IMR-90 (cell line): ENCODE data around the gene PDGFA. TPM values are rescaled to one million over a fixed set of nuclear protein-coding genes. Genes with fewer than 3 reads are reported as not detected.

Experiments
- ATAC-seq: fragments of 200-7000 bp; cut with Tn5 transposase; 2 replicates; pipeline ENCODE4 v1.9.1; 2020; ENCODE audit warnings: low read depth, mild to moderate bottlenecking, moderate library complexity
- BruUV-seq: library from RNA; stranded (reverse); fragments of 400-500 nt; replicated peaks from 2 replicates; lab custom pipeline; 2021; lab: Mats Ljungman, UMichigan
- CTCF ChIA-PET: fragments of 300-600 bp; formaldehyde crosslinking; extraction: SDS; loops from one replicate; lab custom pipeline; 2021; ENCODE audit warnings: antibody characterized with exemption; lab: Yijun Ruan, JAX
- POLR2A ChIA-PET: fragments of 300-600 bp; sonication (Branson Sonifier 250); formaldehyde crosslinking; loops from one replicate; lab custom pipeline; 2022; ENCODE audit warnings: antibody characterized with exemption; ENCODE audit not compliant: unreplicated experiment; lab: Charles Lee
- DNase-seq: peaks from one replicate; pipeline ENCODE4 v3.0.0; 2013
- H2AFZ ChIP-seq: replicated peaks from 2 replicates; pipeline ENCODE3; 2013; ENCODE audit warnings: low read length, mild to moderate bottlenecking; ENCODE audit not compliant: poor library complexity
- H2AK5ac ChIP-seq: 2 replicates; pipeline ENCODE4 v1.6.1; 2013; ENCODE audit warnings: low read depth, low read length, inconsistent platforms
- H2AK9ac ChIP-seq: replicated peaks from 2 replicates; pipeline ENCODE3; 2013; ENCODE audit warnings: mild to moderate bottlenecking, low read depth, low read length, moderate library complexity; ENCODE audit not compliant: poor library complexity
- H2BK120ac ChIP-seq: 2 replicates; pipeline ENCODE4 v1.6.1; 2013; ENCODE audit warnings: low read depth, low read length, inconsistent platforms
- H2BK15ac ChIP-seq: 3 replicates; pipeline ENCODE4 v1.6.1; 2013; ENCODE audit warnings: low read depth, low read length, inconsistent platforms
- H2BK20ac ChIP-seq: 2 replicates; pipeline ENCODE4 v1.6.1; 2013; ENCODE audit warnings: low read depth, mild to moderate bottlenecking, inconsistent platforms, low read length, moderate library complexity
- H2BK5ac ChIP-seq: 2 replicates; pipeline ENCODE4 v1.6.1; 2013; ENCODE audit warnings: mild to moderate bottlenecking, low read depth, low read length, inconsistent platforms; ENCODE audit not compliant: poor library complexity, severe bottlenecking
- H3K14ac ChIP-seq: replicated peaks from 2 replicates; pipeline ENCODE4 v1.6.1; 2013; ENCODE audit warnings: low read depth, low read length, inconsistent platforms
- H3K18ac ChIP-seq: 2 replicates; pipeline ENCODE4 v1.6.1; 2013; ENCODE audit warnings: low read depth, low read length, control low read depth
- H3K23ac ChIP-seq: 2 replicates; pipeline ENCODE4 v1.6.1; 2013; ENCODE audit warnings: low read depth, low read length, inconsistent platforms
- H3K27ac ChIP-seq: 2 replicates; pipeline ENCODE4 v1.5.1; 2013; ENCODE audit warnings: mild to moderate bottlenecking, control low read depth, low read length; ENCODE audit not compliant: insufficient read depth
- H3K27me3 ChIP-seq: 2 replicates; pipeline ENCODE4 v1.6.1; 2013; ENCODE audit warnings: low read length; ENCODE audit not compliant: control insufficient read depth, insufficient read depth
- H3K36me3 ChIP-seq: 2 replicates; pipeline ENCODE4 v1.6.1; 2013; ENCODE audit warnings: low read length, mixed read lengths; ENCODE audit not compliant: control insufficient read depth, insufficient read depth
- H3K4ac ChIP-seq: 2 replicates; pipeline ENCODE4 v1.6.1; 2013; ENCODE audit warnings: low read depth, low read length, inconsistent platforms
- H3K4me1 ChIP-seq: 2 replicates; pipeline ENCODE4 v1.6.1; 2013; ENCODE audit warnings: low read length, mixed read lengths; ENCODE audit not compliant: control insufficient read depth, insufficient read depth
- H3K4me2 ChIP-seq: 2 replicates; pipeline ENCODE4 v1.6.1; 2013; ENCODE audit warnings: low read depth, mild to moderate bottlenecking, control low read depth, low read length, moderate library complexity
- H3K4me3 ChIP-seq: 2 replicates; pipeline ENCODE4 v1.5.1; 2013; ENCODE audit warnings: low read depth, mild to moderate bottlenecking, control low read depth, low read length, moderate library complexity; ENCODE audit not compliant: insufficient read depth
- H3K56ac ChIP-seq: 2 replicates; pipeline ENCODE4 v1.6.1; 2013; ENCODE audit warnings: low read length, inconsistent platforms; ENCODE audit not compliant: insufficient read depth; ENCODE audit errors: extremely low read depth
- H3K79me1 ChIP-seq, 2 experiments: 2 replicates each; pipeline ENCODE4 v1.6.1; 2013; ENCODE audit warnings: low read length in 2 of 2, inconsistent platforms in 1 of 2, low read depth in 1 of 2
- H3K9ac ChIP-seq: 2 replicates; pipeline ENCODE4 v1.6.1; 2013; ENCODE audit warnings: low read depth, low read length, control low read depth
- H3K9me1 ChIP-seq: 2 replicates; pipeline ENCODE4 v1.6.1; 2013; ENCODE audit warnings: low read length, inconsistent platforms; ENCODE audit not compliant: insufficient read depth
- H3K9me3 ChIP-seq: 2 replicates; pipeline ENCODE4 v1.6.1; 2013; ENCODE audit warnings: low read length; ENCODE audit not compliant: control insufficient read depth, insufficient read depth
- H4K20me1 ChIP-seq: 2 replicates; pipeline ENCODE4 v1.6.1; 2013; ENCODE audit warnings: low read length, inconsistent platforms; ENCODE audit not compliant: insufficient read depth
- H4K5ac ChIP-seq: 2 replicates; pipeline ENCODE4 v1.6.1; 2013; ENCODE audit warnings: mild to moderate bottlenecking, low read depth, low read length, control low read depth
- H4K8ac ChIP-seq, 2 experiments: 2 replicates each; pipeline ENCODE4 v1.6.1; 2013; ENCODE audit warnings: low read depth in 2 of 2, low read length in 2 of 2, control low read depth in 1 of 2, inconsistent platforms in 1 of 2
- H4K91ac ChIP-seq: 2 replicates; pipeline ENCODE4 v1.6.1; 2013; ENCODE audit warnings: low read depth, low read length, inconsistent platforms; ENCODE audit not compliant: insufficient read depth
- BHLHE40 ChIP-seq: fragments of 150-350 bp; IDR thresholded peaks from 2 replicates; pipeline ENCODE4 v1.6.1; 2016; ENCODE audit warnings: mild to moderate bottlenecking, low read depth, low read length
- CEBPB ChIP-seq: IDR thresholded peaks from 2 replicates; pipeline ENCODE4 v1.6.1; 2012; ENCODE audit warnings: low read depth, low read length, improper control_type of control experiment
- CHD1 ChIP-seq: IDR thresholded peaks from 2 replicates; pipeline ENCODE4 v1.6.1; 2012; ENCODE audit warnings: low read depth, low read length, improper control_type of control experiment
- ELK1 ChIP-seq: fragments of 150-350 bp; IDR thresholded peaks from 2 replicates; pipeline ENCODE4 v1.6.1; 2016; ENCODE audit warnings: low read depth, mild to moderate bottlenecking, low read length, moderate library complexity, borderline replicate concordance
- FOS ChIP-seq: fragments of 150-350 bp; IDR thresholded peaks from 2 replicates; pipeline ENCODE4 v1.6.1; 2016; ENCODE audit warnings: low read depth, low read length
- MAZ ChIP-seq: IDR thresholded peaks from 2 replicates; pipeline ENCODE4 v1.6.1; 2012; ENCODE audit warnings: low read depth, mild to moderate bottlenecking, low read length, improper control_type of control experiment, moderate library complexity, borderline replicate concordance
- NFE2L2 ChIP-seq: fragments of 150-350 bp; IDR thresholded peaks from 2 replicates; pipeline ENCODE4 v1.6.1; 2016; ENCODE audit warnings: low read depth, mild to moderate bottlenecking, low read length
- POLR2A ChIP-seq: IDR thresholded peaks from 2 replicates; pipeline ENCODE4 v1.6.1; 2012; ENCODE audit warnings: mild to moderate bottlenecking, low read depth, low read length
- RAD21 ChIP-seq: IDR thresholded peaks from 2 replicates; pipeline ENCODE4 v1.6.1; 2012; ENCODE audit warnings: low read length, improper control_type of control experiment
- RCOR1 ChIP-seq: IDR thresholded peaks from 2 replicates; pipeline ENCODE4 v1.6.1; 2012; ENCODE audit warnings: mild to moderate bottlenecking, low read length, improper control_type of control experiment; ENCODE audit not compliant: insufficient replicate concordance
- SMC3 ChIP-seq: fragments of 150-350 bp; IDR thresholded peaks from 2 replicates; pipeline ENCODE4 v1.6.1; 2016; ENCODE audit warnings: low read depth, mild to moderate bottlenecking, antibody characterized with exemption, low read length, moderate library complexity
- WGBS, 2 experiments: methylation state at CpG; one replicate each; pipeline versions ENCODE4 v1.1.5 to v1.1.7; 2013; ENCODE audit warnings: missing lambda C conversion rate in 2 of 2; ENCODE audit not compliant: insufficient read length in 1 of 2; ENCODE audit errors: extremely low coverage in 2 of 2; 5-methylcytosine and 5-hydroxymethylcytosine counted together
- dilution Hi-C: fragments of 300-500 bp; cut with HindIII; formaldehyde crosslinking; loops from one replicate; pipeline ENCODE4 v1.14.3; 2018; ENCODE audit warnings: low sequenced_read_pairs; ENCODE audit not compliant: unreplicated experiment
- in situ Hi-C: fragments of 300-500 bp; cut with MboI; formaldehyde crosslinking; loops from 3 replicates; pipeline ENCODE4 v1.14.3; 2019; ENCODE audit warnings: low sequenced_read_pairs, inconsistent platforms, mixed read lengths
- intact Hi-C: fragments of 100-400 bp; cut with micrococcal nuclease; formaldehyde crosslinking; loops from 2 replicates; pipeline ENCODE4 v1.10.0; 2022
- polyA plus RNA-seq, 3 experiments: library from polyadenylated mRNA; depleted of rRNA; stranded (reverse); fragments of >200 nt; gene quantifications; 2 replicates each; pipeline ENCODE4 v1.2.3, GENCODE V29; 2012; ENCODE audit warnings: low replicate concordance in 1 of 3
- total RNA-seq: library from RNA; depleted of rRNA; stranded (reverse); fragments of >200 nt; gene quantifications from 2 replicates; pipeline ENCODE4 v1.2.3, GENCODE V29; 2012
- TF ChIP-seq, protein P1 (sequence below): conservative IDR thresholded peaks from 2 replicates; pipeline ENCODE4 v1.5.1; 2012; ENCODE audit warnings: mild to moderate bottlenecking, low read depth, low read length, improper control_type of control experiment

The PDGFA gene
- total and polyA plus RNA-seq, 2 of the 4 experiments (the other 2 are of a cell fraction) = 3.3 to 3.8 TPM

GRCh38 chr7:498678-499641, 20.7 kb downstream of the PDGFA start (continued):
- no peak for TF ChIP-seq SMC3

- Histone ChIP-seq H3K27me3 (no peaks in the 10 kb centered on the region), H3K27ac (no peak overlapping the region), H2BK120ac (no peak overlapping the region), H3K18ac (no peak overlapping the region), H2AK5ac (no peak overlapping the region), H3K36me3 (peaks cover 7% of the 10 kb centered on the region), H3K56ac (no peak overlapping the region), H3K14ac (no peak overlapping the region), H4K5ac (no peak overlapping the region), H4K91ac (no peak overlapping the region), H2AK9ac (no peak overlapping the region), H2BK5ac (no peak overlapping the region), H2BK20ac (no peak overlapping the region), H3K23ac (no peak overlapping the region), H3K9me1 (no peaks in the 10 kb centered on the region), H4K20me1 (no peaks in the 10 kb centered on the region; the same call in 1 of the 2 replicates), H3K4ac (no peak overlapping the region), H3K79me1 (no peaks in the 10 kb centered on the region), H2AFZ (no peak overlapping the region), H3K9ac (no peak overlapping the region), H4K8ac (no peak overlapping the region), H3K4me2 (no peak overlapping the region), H3K9me3 (no peaks in the 10 kb centered on the region; the same call in 1 of the 2 replicates), H3K4me1 (no peaks in the 10 kb centered on the region), H3K4me3 (no peak overlapping the region), H2BK15ac (no peak overlapping the region)
- 61% methylated on average over 11 of the region's 21 CpGs; no CpG with 5 or more reads in 1 of the 2 experiments for WGBS, 2 experiments
- CTCF ChIA-PET = interaction anchor here (0.6 kb wide), 1 partner anchor 10 kb away, joined by 3 read pairs; no protein-coding TSS in a partner anchor
- DNase-seq (no peak), ATAC-seq (no peak)
- in situ Hi-C loops (no loop called here), dilution Hi-C loops (no loop called here), intact Hi-C loops (no loop called here)
- no TSS peak for BruUV-seq
- POLR2A ChIA-PET = no interaction called here
- TF ChIP-seq CHD1 (no peak), POLR2A (no peak), BHLHE40 (no peak), FOS (no peak), MAZ (no peak), RCOR1 (no peak), RAD21 (no peak), NFE2L2 (no peak), ELK1 (no peak), CEBPB (no peak)
- TF ChIP-seq, protein P1, sequence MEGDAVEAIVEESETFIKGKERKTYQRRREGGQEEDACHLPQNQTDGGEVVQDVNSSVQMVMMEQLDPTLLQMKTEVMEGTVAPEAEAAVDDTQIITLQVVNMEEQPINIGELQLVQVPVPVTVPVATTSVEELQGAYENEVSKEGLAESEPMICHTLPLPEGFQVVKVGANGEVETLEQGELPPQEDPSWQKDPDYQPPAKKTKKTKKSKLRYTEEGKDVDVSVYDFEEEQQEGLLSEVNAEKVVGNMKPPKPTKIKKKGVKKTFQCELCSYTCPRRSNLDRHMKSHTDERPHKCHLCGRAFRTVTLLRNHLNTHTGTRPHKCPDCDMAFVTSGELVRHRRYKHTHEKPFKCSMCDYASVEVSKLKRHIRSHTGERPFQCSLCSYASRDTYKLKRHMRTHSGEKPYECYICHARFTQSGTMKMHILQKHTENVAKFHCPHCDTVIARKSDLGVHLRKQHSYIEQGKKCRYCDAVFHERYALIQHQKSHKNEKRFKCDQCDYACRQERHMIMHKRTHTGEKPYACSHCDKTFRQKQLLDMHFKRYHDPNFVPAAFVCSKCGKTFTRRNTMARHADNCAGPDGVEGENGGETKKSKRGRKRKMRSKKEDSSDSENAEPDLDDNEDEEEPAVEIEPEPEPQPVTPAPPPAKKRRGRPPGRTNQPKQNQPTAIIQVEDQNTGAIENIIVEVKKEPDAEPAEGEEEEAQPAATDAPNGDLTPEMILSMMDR = no peak
Observed at GRCh38 chr7:497946-498655, 21.5 kb downstream of the PDGFA start.
